H1 (cell line): ENCODE data around the gene ANGEL2. TPM values are rescaled to one million over a fixed set of nuclear protein-coding genes. Genes with fewer than 3 reads are reported as not detected.

Experiments
- JUND ChIP-seq: IDR thresholded peaks from 2 replicates; pipeline ENCODE4 v1.6.1; 2011; ENCODE audit warnings: mild to moderate bottlenecking, improper control_type of control experiment, low read length
- KDM4A ChIP-seq: IDR thresholded peaks from one replicate; pipeline ENCODE4 v1.7.1; 2012; ENCODE audit warnings: low read depth, mild to moderate bottlenecking, moderate library complexity, low read length, inconsistent platforms; ENCODE audit not compliant: severe bottlenecking
- RAD21 ChIP-seq, 2 experiments: IDR thresholded peaks in 1 of 2; conservative IDR thresholded peaks in 1 of 2; 2 replicates each; pipeline ENCODE4 v1.6.1; 2011; ENCODE audit warnings: low read depth in 2 of 2, low read length in 2 of 2, improper control_type of control experiment in 1 of 2, inconsistent platforms in 1 of 2, mild to moderate bottlenecking in 1 of 2, moderate library complexity in 1 of 2
- polyA plus RNA-seq, 7 experiments: library from polyadenylated mRNA; depleted of rRNA in 3 of 7; stranded (reverse) in 5 of 7; unstranded in 2 of 7; fragments of >200 nt in 5 of 7; fragments of 200-250 nt in 2 of 7; gene quantifications; 1 replicate in 5 of 7; 2 replicates in 1 of 7; 4 replicates in 1 of 7; pipeline versions ENCODE4 v1.2.1 to v1.2.3, GENCODE V29; 2011 to 2013; ENCODE audit warnings: missing spikeins in 2 of 7, mixed read lengths in 2 of 7
- total RNA-seq: library from RNA; stranded (reverse); fragmentation: NEBNext Ultra II Directional; extraction: Animal tissue kit (Norgen Biotek cat#: 25700); gene quantifications from 2 replicates; pipeline ENCODE4 v1.2.1, GENCODE V29; 2021
- TF ChIP-seq, protein P1 (sequence below): fragments of 300-600 bp; sonication (generic); IDR thresholded peaks from 2 replicates; pipeline ENCODE4 v1.7.1; 2012; ENCODE audit warnings: low read length, moderate library complexity, mild to moderate bottlenecking, inconsistent platforms; ENCODE audit not compliant: insufficient replicate concordance

Gene ANGEL2
- total and polyA plus RNA-seq, 2 of the 8 experiments (the other 6 are each of a cell fraction or from before 2014, with no cell fraction given), result 18.1 to 39.9 TPM

DNA sequence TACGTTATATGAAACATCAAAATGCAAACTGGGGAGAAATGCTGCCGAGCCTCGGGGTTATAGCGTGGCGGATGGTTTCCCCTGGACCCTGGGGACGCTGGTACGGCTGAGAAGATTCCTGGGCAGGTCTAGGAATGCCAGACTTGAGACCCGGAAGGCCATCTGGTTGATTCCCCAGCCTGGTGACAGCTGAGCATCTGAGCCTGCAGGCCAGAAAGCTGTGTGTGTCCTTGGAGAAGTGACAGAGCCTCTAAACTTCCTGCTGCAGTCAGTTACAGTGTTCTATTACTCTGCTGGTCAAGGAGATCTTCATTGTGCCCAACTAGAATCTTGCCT, 63.1 kb downstream of the ANGEL2 start (continued):
- TF ChIP-seq, protein P1, sequence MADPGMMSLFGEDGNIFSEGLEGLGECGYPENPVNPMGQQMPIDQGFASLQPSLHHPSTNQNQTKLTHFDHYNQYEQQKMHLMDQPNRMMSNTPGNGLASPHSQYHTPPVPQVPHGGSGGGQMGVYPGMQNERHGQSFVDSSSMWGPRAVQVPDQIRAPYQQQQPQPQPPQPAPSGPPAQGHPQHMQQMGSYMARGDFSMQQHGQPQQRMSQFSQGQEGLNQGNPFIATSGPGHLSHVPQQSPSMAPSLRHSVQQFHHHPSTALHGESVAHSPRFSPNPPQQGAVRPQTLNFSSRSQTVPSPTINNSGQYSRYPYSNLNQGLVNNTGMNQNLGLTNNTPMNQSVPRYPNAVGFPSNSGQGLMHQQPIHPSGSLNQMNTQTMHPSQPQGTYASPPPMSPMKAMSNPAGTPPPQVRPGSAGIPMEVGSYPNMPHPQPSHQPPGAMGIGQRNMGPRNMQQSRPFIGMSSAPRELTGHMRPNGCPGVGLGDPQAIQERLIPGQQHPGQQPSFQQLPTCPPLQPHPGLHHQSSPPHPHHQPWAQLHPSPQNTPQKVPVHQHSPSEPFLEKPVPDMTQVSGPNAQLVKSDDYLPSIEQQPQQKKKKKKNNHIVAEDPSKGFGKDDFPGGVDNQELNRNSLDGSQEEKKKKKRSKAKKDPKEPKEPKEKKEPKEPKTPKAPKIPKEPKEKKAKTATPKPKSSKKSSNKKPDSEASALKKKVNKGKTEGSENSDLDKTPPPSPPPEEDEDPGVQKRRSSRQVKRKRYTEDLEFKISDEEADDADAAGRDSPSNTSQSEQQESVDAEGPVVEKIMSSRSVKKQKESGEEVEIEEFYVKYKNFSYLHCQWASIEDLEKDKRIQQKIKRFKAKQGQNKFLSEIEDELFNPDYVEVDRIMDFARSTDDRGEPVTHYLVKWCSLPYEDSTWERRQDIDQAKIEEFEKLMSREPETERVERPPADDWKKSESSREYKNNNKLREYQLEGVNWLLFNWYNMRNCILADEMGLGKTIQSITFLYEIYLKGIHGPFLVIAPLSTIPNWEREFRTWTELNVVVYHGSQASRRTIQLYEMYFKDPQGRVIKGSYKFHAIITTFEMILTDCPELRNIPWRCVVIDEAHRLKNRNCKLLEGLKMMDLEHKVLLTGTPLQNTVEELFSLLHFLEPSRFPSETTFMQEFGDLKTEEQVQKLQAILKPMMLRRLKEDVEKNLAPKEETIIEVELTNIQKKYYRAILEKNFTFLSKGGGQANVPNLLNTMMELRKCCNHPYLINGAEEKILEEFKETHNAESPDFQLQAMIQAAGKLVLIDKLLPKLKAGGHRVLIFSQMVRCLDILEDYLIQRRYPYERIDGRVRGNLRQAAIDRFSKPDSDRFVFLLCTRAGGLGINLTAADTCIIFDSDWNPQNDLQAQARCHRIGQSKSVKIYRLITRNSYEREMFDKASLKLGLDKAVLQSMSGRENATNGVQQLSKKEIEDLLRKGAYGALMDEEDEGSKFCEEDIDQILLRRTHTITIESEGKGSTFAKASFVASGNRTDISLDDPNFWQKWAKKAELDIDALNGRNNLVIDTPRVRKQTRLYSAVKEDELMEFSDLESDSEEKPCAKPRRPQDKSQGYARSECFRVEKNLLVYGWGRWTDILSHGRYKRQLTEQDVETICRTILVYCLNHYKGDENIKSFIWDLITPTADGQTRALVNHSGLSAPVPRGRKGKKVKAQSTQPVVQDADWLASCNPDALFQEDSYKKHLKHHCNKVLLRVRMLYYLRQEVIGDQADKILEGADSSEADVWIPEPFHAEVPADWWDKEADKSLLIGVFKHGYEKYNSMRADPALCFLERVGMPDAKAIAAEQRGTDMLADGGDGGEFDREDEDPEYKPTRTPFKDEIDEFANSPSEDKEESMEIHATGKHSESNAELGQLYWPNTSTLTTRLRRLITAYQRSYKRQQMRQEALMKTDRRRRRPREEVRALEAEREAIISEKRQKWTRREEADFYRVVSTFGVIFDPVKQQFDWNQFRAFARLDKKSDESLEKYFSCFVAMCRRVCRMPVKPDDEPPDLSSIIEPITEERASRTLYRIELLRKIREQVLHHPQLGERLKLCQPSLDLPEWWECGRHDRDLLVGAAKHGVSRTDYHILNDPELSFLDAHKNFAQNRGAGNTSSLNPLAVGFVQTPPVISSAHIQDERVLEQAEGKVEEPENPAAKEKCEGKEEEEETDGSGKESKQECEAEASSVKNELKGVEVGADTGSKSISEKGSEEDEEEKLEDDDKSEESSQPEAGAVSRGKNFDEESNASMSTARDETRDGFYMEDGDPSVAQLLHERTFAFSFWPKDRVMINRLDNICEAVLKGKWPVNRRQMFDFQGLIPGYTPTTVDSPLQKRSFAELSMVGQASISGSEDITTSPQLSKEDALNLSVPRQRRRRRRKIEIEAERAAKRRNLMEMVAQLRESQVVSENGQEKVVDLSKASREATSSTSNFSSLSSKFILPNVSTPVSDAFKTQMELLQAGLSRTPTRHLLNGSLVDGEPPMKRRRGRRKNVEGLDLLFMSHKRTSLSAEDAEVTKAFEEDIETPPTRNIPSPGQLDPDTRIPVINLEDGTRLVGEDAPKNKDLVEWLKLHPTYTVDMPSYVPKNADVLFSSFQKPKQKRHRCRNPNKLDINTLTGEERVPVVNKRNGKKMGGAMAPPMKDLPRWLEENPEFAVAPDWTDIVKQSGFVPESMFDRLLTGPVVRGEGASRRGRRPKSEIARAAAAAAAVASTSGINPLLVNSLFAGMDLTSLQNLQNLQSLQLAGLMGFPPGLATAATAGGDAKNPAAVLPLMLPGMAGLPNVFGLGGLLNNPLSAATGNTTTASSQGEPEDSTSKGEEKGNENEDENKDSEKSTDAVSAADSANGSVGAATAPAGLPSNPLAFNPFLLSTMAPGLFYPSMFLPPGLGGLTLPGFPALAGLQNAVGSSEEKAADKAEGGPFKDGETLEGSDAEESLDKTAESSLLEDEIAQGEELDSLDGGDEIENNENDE, result no peak
- TF ChIP-seq RAD21 (IDR thresholded peaks at IDR 0.05 in 1 of 2, conservative IDR thresholded peaks at IDR 0.05 in 1 of 2; ENCODE audit: low read depth in 2 of 2, low read length in 2 of 2) (no peak), KDM4A (no peak), JUND (no peak)
